ENCODE measurements around the gene WDFY4. TPM values are rescaled to one million over a fixed set of nuclear protein-coding genes. Genes with fewer than 3 reads are reported as not detected.

WDFY4 gene
- total RNA-seq, 3 donors from 2014 or later = 2.3 to 7.0 (median 5.8) TPM

- Histone ChIP-seq H3K27me3 (peaks cover 0 to 4% of the 10 kb centered on the region in 2 donors), H3K9me3 (peaks cover 4 to 7% of the 10 kb centered on the region in 2 donors), H3K4me3 (no peak overlapping the region), H3K36me3 (no peaks in the 10 kb centered on the region), H3K4me1 (no peaks in the 10 kb centered on the region), H3K27ac (no peak overlapping the region)
- DNase-seq (ENCODE audit: low spot score in 2 of 2) = no peak
- intact Hi-C loops (cut with DNase I; ENCODE audit: low total_unique reads) = no loop called here
- TF ChIP-seq CTCF (IDR thresholded peaks at IDR 0.05) (no peak), POLR2AphosphoS5 (IDR thresholded peaks at IDR 0.05) (no peak), POLR2A (IDR thresholded peaks at IDR 0.05) (no peak)
Observed at GRCh38 chr10:48710647-48711275, 26.1 kb downstream of the WDFY4 start.

GRCh38 chr10:48711830-48712229, 27.2 kb downstream of the WDFY4 start:
- H3K4me1 ChIP-seq = no peaks in the 10 kb centered on the region
- H3K27ac ChIP-seq = no peak overlapping the region
- H3K9me3 ChIP-seq = peaks cover 4 to 7% of the 10 kb centered on the region in 2 donors
- H3K4me3 ChIP-seq = no peak overlapping the region
- peaks cover 0 to 4% of the 10 kb centered on the region in 2 donors for H3K27me3 ChIP-seq
- no peak for DNase-seq (ENCODE audit: low spot score in 2 of 2)
- intact Hi-C loops (cut with DNase I; ENCODE audit: low total_unique reads) = no loop called here
- TF ChIP-seq POLR2A (IDR thresholded peaks at IDR 0.05) (no peak), POLR2AphosphoS5 (IDR thresholded peaks at IDR 0.05) (no peak), CTCF (IDR thresholded peaks at IDR 0.05) (no peak)
- H3K36me3 ChIP-seq = no peaks in the 10 kb centered on the region

- H3K27ac ChIP-seq = no peak overlapping the region
- no peak for DNase-seq (ENCODE audit: low spot score in 2 of 2)
- intact Hi-C loops (cut with DNase I; ENCODE audit: low total_unique reads) = no loop called here
- peaks cover 0 to 4% of the 10 kb centered on the region in 2 donors for H3K27me3 ChIP-seq
- H3K4me3 ChIP-seq = no peak overlapping the region
- no peaks in the 10 kb centered on the region for H3K4me1 ChIP-seq
- TF ChIP-seq POLR2AphosphoS5 (IDR thresholded peaks at IDR 0.05) (no peak), POLR2A (IDR thresholded peaks at IDR 0.05) (no peak), CTCF (IDR thresholded peaks at IDR 0.05) (no peak)
- no peaks in the 10 kb centered on the region for H3K36me3 ChIP-seq
- peaks cover 4 to 7% of the 10 kb centered on the region in 2 donors for H3K9me3 ChIP-seq
Observed at GRCh38 chr10:48714088-48714487, 29.4 kb downstream of the WDFY4 start.

- no peaks in the 10 kb centered on the region for H3K36me3 ChIP-seq
- no peak for TF ChIP-seq POLR2AphosphoS5 (IDR thresholded peaks at IDR 0.05)
- no peak for TF ChIP-seq POLR2A (IDR thresholded peaks at IDR 0.05)
- no peak for TF ChIP-seq CTCF (IDR thresholded peaks at IDR 0.05)
- no peaks in the 10 kb centered on the region for H3K4me1 ChIP-seq
- intact Hi-C loops (cut with DNase I; ENCODE audit: low total_unique reads) = no loop called here
- no peak overlapping the region for H3K27ac ChIP-seq
- peaks cover 0 to 4% of the 10 kb centered on the region in 2 donors for H3K27me3 ChIP-seq
- H3K4me3 ChIP-seq = no peak overlapping the region
- DNase-seq (ENCODE audit: low spot score in 2 of 2) = no peak
- H3K9me3 ChIP-seq = peaks cover 4 to 7% of the 10 kb centered on the region in 2 donors
Observed at GRCh38 chr10:48716416-48716815, 31.7 kb downstream of the WDFY4 start.

GRCh38 chr10:48720611-48721010, 35.9 kb downstream of the WDFY4 start:
- Histone ChIP-seq H3K27ac (no peak overlapping the region), H3K4me3 (no peak overlapping the region), H3K36me3 (no peaks in the 10 kb centered on the region), H3K27me3 (no peaks in the 10 kb centered on the region), H3K9me3 (no peaks in the 10 kb centered on the region), H3K4me1 (no peaks in the 10 kb centered on the region)
- no peak for TF ChIP-seq CTCF (IDR thresholded peaks at IDR 0.05)
- TF ChIP-seq POLR2AphosphoS5 (IDR thresholded peaks at IDR 0.05) = no peak
- no peak for TF ChIP-seq POLR2A (IDR thresholded peaks at IDR 0.05)
- intact Hi-C loops (cut with DNase I; ENCODE audit: low total_unique reads) = no loop called here
- DNase-seq (ENCODE audit: low spot score in 2 of 2) = no peak

Measured in breast epithelium (tissue), 4 donors.